SK-N-SH treated with all-trans-retinoic acid at 6 μM for 48 hours (cell line): ENCODE measurements around the gene GID8.

Source experiments
- ARNTL ChIP-seq: fragments of 450-650 bp; formaldehyde crosslinking; IDR thresholded peaks from 2 replicates; pipeline ENCODE4 v1.5.0; 2020; ENCODE audit warnings: low read depth, mild to moderate bottlenecking, moderate library complexity, borderline replicate concordance
- CREB5 ChIP-seq: fragments of 250-450 bp; sonication (Bioruptor Pico); IDR thresholded peaks from 2 replicates; pipeline ENCODE4 v1.5.1; 2020; ENCODE audit warnings: low read depth, mild to moderate bottlenecking, moderate library complexity
- CSDC2 ChIP-seq: fragments of 250-450 bp; sonication (Bioruptor Pico); IDR thresholded peaks from 2 replicates; pipeline ENCODE4 v1.5.0; 2020; ENCODE audit warnings: mild to moderate bottlenecking, moderate library complexity
- ESRRG ChIP-seq: fragments of 250-450 bp; sonication (Bioruptor Pico); IDR thresholded peaks from 2 replicates; pipeline ENCODE4 v1.6.1; 2021; ENCODE audit warnings: mild to moderate bottlenecking
- GLIS3 ChIP-seq: fragments of 250-450 bp; sonication (Bioruptor Pico); IDR thresholded peaks from 2 replicates; pipeline ENCODE4 v1.5.0; 2020; ENCODE audit warnings: mild to moderate bottlenecking, moderate library complexity
- OSR1 ChIP-seq: fragments of 250-450 bp; sonication (Bioruptor Pico); IDR thresholded peaks from 2 replicates; pipeline ENCODE4 v1.8.0; 2022; ENCODE audit warnings: moderate library complexity, mild to moderate bottlenecking, inconsistent platforms
- PATZ1 ChIP-seq: fragments of 250-450 bp; sonication (Bioruptor Pico); IDR thresholded peaks from 2 replicates; pipeline ENCODE4 v1.8.0; 2020; ENCODE audit warnings: mild to moderate bottlenecking, moderate library complexity, borderline replicate concordance
- PPARA ChIP-seq: fragments of 250-450 bp; sonication (Bioruptor Pico); IDR thresholded peaks from 2 replicates; pipeline ENCODE4 v1.5.0; 2020; ENCODE audit warnings: mild to moderate bottlenecking, borderline replicate concordance
- RARB ChIP-seq: fragments of 250-450 bp; sonication (Bioruptor Pico); IDR thresholded peaks from 2 replicates; pipeline ENCODE4 v1.8.0; 2021; ENCODE audit warnings: mild to moderate bottlenecking, moderate library complexity
- SNAI2 ChIP-seq: fragments of 250-450 bp; sonication (Bioruptor Pico); IDR thresholded peaks from 2 replicates; pipeline ENCODE4 v1.5.0; 2020; ENCODE audit warnings: mild to moderate bottlenecking, moderate library complexity
- TCF4 ChIP-seq: fragments of 250-450 bp; sonication (Bioruptor Pico); IDR thresholded peaks from 2 replicates; pipeline ENCODE4 v1.8.0; 2021; ENCODE audit warnings: mild to moderate bottlenecking, moderate library complexity, borderline replicate concordance
- TSHZ2 ChIP-seq: fragments of 250-450 bp; sonication (Bioruptor Pico); IDR thresholded peaks from 2 replicates; pipeline ENCODE4 v1.5.0; 2020; ENCODE audit warnings: mild to moderate bottlenecking, moderate library complexity
- ZFP3 ChIP-seq: fragments of 250-450 bp; sonication (Bioruptor Pico); IDR thresholded peaks from 2 replicates; pipeline ENCODE4 v1.5.0; 2020; ENCODE audit warnings: mild to moderate bottlenecking, moderate library complexity
- ZNF8 ChIP-seq: fragments of 450-650 bp; formaldehyde crosslinking; IDR thresholded peaks from 2 replicates; pipeline ENCODE4 v1.5.0; 2020; ENCODE audit warnings: mild to moderate bottlenecking, moderate library complexity

DNA sequence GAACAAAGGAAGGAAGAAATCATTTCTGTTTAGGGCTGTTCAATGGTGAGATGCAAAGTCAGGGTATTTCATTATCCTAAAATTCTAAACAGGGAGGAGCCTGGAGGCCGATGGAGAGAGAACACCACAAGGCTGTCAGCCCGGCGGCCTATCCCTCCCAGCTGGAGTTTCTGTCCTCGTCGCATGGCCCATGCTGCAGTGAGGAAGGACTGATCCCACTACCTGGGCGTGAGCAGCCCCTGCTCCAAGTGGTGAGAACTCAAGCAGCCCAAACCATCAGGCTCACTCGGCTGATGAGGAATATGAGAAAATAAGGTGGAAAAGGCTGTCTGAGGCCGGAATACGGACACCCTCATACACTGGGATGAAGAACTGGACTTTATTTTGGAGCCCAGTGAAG is 42.4 kb upstream of the GID8 start:
- TF ChIP-seq TSHZ2 (CRISPR knock-in tag): no peak
- no peak for TF ChIP-seq CREB5 (CRISPR knock-in tag)
- no peak for TF ChIP-seq PPARA
- no peak for TF ChIP-seq GLIS3 (CRISPR knock-in tag)
- no peak for TF ChIP-seq ESRRG (CRISPR knock-in tag)
- no peak for TF ChIP-seq ZNF8 (CRISPR knock-in tag)
- no peak for TF ChIP-seq PATZ1
- no peak for TF ChIP-seq CSDC2 (CRISPR knock-in tag)
- TF ChIP-seq RARB (CRISPR knock-in tag): no peak
- TF ChIP-seq TCF4 (CRISPR knock-in tag): no peak
- no peak for TF ChIP-seq ARNTL (CRISPR knock-in tag)
- no peak for TF ChIP-seq OSR1 (CRISPR knock-in tag)
- TF ChIP-seq SNAI2 (CRISPR knock-in tag): no peak
- no peak for TF ChIP-seq ZFP3 (CRISPR knock-in tag)
